SU-DHL-6 (cell line): Measurements from ENCODE around the gene DRAM1.

Experiments
- H2AFZ ChIP-seq: fragments of 200-600 bp; sonication (generic); 2 replicates; pipeline ENCODE4 v1.6.1; 2014; ENCODE audit warnings: low read depth, mild to moderate bottlenecking, moderate library complexity, mixed read lengths, antibody characterized with exemption, low read length; ENCODE audit not compliant: severe bottlenecking
- H3F3A ChIP-seq: fragments of 200-600 bp; shearing (Covaris generic); 2 replicates; pipeline ENCODE4 v1.6.0; 2016; ENCODE audit warnings: antibody characterized with exemption, mild to moderate bottlenecking; ENCODE audit not compliant: insufficient read depth
- H3K27ac ChIP-seq: fragments of 200-600 bp; sonication (generic); 2 replicates; pipeline ENCODE4 v1.5.1; 2016; ENCODE audit warnings: low read depth, mild to moderate bottlenecking, low read length, moderate library complexity, mixed read lengths
- H3K27me3 ChIP-seq: fragments of 200-600 bp; sonication (generic), shearing (Covaris generic); 2 replicates; pipeline ENCODE4 v1.6.0; 2014; ENCODE audit warnings: mild to moderate bottlenecking, low read length
- H3K36me3 ChIP-seq: fragments of 200-600 bp; sonication (generic); 2 replicates; pipeline ENCODE4 v1.6.1; 2014; ENCODE audit warnings: mild to moderate bottlenecking, low read length, mixed read lengths
- H3K4me2 ChIP-seq: fragments of 300-600, 200-600 bp; shearing (Covaris generic), sonication (generic); 2 replicates; pipeline ENCODE4 v1.6.0; 2014; ENCODE audit warnings: low read length, low read depth, mild to moderate bottlenecking; ENCODE audit not compliant: poor library complexity, severe bottlenecking
- H3K4me3 ChIP-seq: fragments of 200-600 bp; sonication (generic); 2 replicates; pipeline ENCODE4 v1.5.1; 2014; ENCODE audit warnings: antibody characterized with exemption, low read length, mild to moderate bottlenecking, mixed read lengths; ENCODE audit not compliant: insufficient read depth, poor library complexity, severe bottlenecking
- H3K79me2 ChIP-seq: fragments of 200-600 bp; sonication (generic); 2 replicates; pipeline ENCODE4 v1.6.1; 2014; ENCODE audit warnings: mild to moderate bottlenecking, low read length, moderate library complexity; ENCODE audit not compliant: insufficient read depth
- H3K9ac ChIP-seq: fragments of 200-600 bp; sonication (generic); 2 replicates; pipeline ENCODE4 v1.7.0; 2014; ENCODE audit warnings: mild to moderate bottlenecking, low read length
- H3K9me2 ChIP-seq: fragments of 200-600 bp; sonication (generic); replicated peaks from 2 replicates; pipeline ENCODE4 v1.6.1; 2014; ENCODE audit warnings: low read length; ENCODE audit not compliant: insufficient read depth
- H3K9me3 ChIP-seq: fragments of 200-600 bp; sonication (generic); 2 replicates; pipeline ENCODE4 v1.6.1; 2014; ENCODE audit warnings: low read length, mixed read lengths; ENCODE audit not compliant: insufficient read depth
- H4K20me1 ChIP-seq: fragments of 200-600 bp; sonication (generic); 2 replicates; pipeline ENCODE4 v1.6.1; 2014; ENCODE audit warnings: low read depth, mild to moderate bottlenecking, antibody characterized with exemption, low read length, moderate library complexity, mixed read lengths
- CTCF ChIP-seq: fragments of 200-600 bp; sonication (generic); IDR thresholded peaks from one replicate; pipeline ENCODE4 v1.5.1; 2017; ENCODE audit warnings: antibody characterized with exemption, mild to moderate bottlenecking, low read length, moderate library complexity; ENCODE audit not compliant: insufficient read depth, poor library complexity, severe bottlenecking
- EZH2phosphoT487 ChIP-seq: fragments of 200-600 bp; sonication (generic), shearing (Covaris generic); conservative IDR thresholded peaks from 2 replicates; pipeline ENCODE4 v1.6.1; 2018; ENCODE audit warnings: mild to moderate bottlenecking, antibody characterized with exemption, low read length, moderate library complexity, mixed read lengths

The DRAM1 gene

DNA sequence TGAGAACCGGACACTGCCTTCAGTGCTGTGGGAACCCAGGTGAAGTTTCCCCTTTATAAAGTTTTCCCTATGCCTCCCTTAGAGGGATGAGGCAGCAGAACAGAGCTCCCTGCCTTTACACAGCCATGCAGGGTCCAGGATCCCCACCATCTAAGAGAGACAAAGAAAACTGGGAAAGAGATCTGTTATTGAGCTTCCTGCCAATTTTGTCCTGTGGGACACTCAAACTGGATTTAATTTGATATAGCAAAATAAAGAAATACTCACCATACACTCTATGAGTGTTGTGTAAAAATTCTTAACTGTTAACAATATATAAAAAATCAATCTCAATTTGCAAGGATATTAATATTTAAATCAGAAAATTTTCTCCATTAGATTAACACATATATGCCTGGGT lies 69.9 kb downstream of the DRAM1 start:
- no peak for TF ChIP-seq EZH2phosphoT487
- no peak for TF ChIP-seq CTCF
- Histone ChIP-seq H3K79me2 (no peaks in the 10 kb centered on the region), H4K20me1 (no peaks in the 10 kb centered on the region), H3K9me3 (no peaks in the 10 kb centered on the region), H3K27ac (no peak overlapping the region), H3K27me3 (no peaks in the 10 kb centered on the region), H3K36me3 (no peaks in the 10 kb centered on the region), H3K9ac (no peak overlapping the region), H3K4me2 (no peak overlapping the region), H3K9me2 (no peaks in the 10 kb centered on the region), H3K4me3 (no peak overlapping the region), H3F3A (no peaks in the 10 kb centered on the region), H2AFZ (no peak overlapping the region)

GRCh38 chr12:101948365-101948764 lies 71.0 kb downstream of the DRAM1 start:
- no peak for TF ChIP-seq EZH2phosphoT487
- TF ChIP-seq CTCF, result no peak
- Histone ChIP-seq H3K4me2 (no peak overlapping the region), H3K27me3 (no peaks in the 10 kb centered on the region), H3K9me2 (no peaks in the 10 kb centered on the region), H3K4me3 (no peak overlapping the region), H3K27ac (no peak overlapping the region), H4K20me1 (no peaks in the 10 kb centered on the region), H3K9me3 (no peaks in the 10 kb centered on the region), H2AFZ (no peak overlapping the region), H3K9ac (no peak overlapping the region), H3K79me2 (no peaks in the 10 kb centered on the region), H3K36me3 (no peaks in the 10 kb centered on the region), H3F3A (no peaks in the 10 kb centered on the region)

DNA sequence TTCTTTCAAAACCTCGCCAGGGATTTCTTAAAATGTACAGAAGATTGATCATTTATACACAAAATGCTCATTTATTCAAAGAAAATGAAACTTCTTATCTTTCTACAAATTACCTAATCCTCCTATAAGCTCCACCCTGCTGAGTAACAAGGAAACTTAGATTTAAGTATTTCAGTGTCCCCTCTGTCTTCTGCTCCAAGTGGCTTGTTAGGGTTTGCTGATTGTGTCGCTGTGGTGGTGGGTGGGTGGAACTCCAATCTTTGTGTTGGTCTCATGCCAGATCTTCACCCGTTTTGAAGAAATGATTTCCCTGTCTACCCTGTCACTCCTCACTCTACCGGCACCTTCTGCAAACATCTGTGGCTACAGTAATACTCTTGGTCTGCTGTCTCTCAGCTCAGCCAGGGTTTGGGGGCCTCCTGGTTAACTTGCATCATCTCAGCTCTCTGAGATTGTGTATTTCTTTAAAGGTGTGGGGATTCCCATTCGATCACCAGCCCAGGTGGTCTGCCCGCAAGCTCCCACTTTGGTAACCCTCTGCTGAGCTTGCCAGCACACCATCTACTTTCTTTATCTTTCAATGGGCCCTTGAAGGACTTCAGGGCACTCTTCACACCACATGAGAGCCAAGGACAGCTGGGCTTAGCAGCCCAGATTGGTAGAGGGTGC lies 73.8 kb downstream of the DRAM1 start:
- Histone ChIP-seq H3K4me3 (no peak overlapping the region), H3K9ac (no peak overlapping the region), H3K36me3 (no peaks in the 10 kb centered on the region), H3K4me2 (peak overlapping the region; percentile 3), H3K9me3 (no peaks in the 10 kb centered on the region), H4K20me1 (no peaks in the 10 kb centered on the region), H3K27me3 (no peaks in the 10 kb centered on the region), H3K79me2 (no peaks in the 10 kb centered on the region), H2AFZ (peak overlapping the region; percentile 2), H3F3A (no peaks in the 10 kb centered on the region), H3K9me2 (no peaks in the 10 kb centered on the region), H3K27ac (peak overlapping the region; percentile 46)
- TF ChIP-seq CTCF (no peak), EZH2phosphoT487 (no peak)
